WERI-Rb-1 (cell line): Measurements from ENCODE around the gene WEE1.

Experiments
- DNase-seq: peaks from one replicate; pipeline ENCODE4 v3.0.0-alpha.2; 2020
- H3K27ac ChIP-seq: fragments of 250-450 bp; sonication (Bioruptor Pico); 2 replicates; pipeline ENCODE4 v1.5.1; 2020; ENCODE audit warnings: mild to moderate bottlenecking, moderate library complexity
- H3K27me3 ChIP-seq: fragments of 250-450 bp; sonication (Bioruptor Pico); 2 replicates; pipeline ENCODE4 v1.5.1; 2021; ENCODE audit warnings: mild to moderate bottlenecking, low read depth, moderate library complexity; ENCODE audit not compliant: insufficient read depth, severe bottlenecking
- H3K36me3 ChIP-seq: fragments of 250-450 bp; sonication (Bioruptor Pico); 2 replicates; pipeline ENCODE4 v1.5.1; 2020; ENCODE audit warnings: mild to moderate bottlenecking, moderate library complexity
- H3K4me3 ChIP-seq: 2 replicates; pipeline ENCODE4 v1.5.1; 2011; ENCODE audit warnings: low read depth, mild to moderate bottlenecking, control low read depth, low read length
- H3K9me3 ChIP-seq: fragments of 250-450 bp; sonication (Bioruptor Pico); 2 replicates; pipeline ENCODE4 v1.5.1; 2021; ENCODE audit warnings: mild to moderate bottlenecking, moderate library complexity; ENCODE audit not compliant: severe bottlenecking
- TF ChIP-seq, protein P1 (sequence below): IDR thresholded peaks from 2 replicates; pipeline ENCODE4 v1.5.1; 2011; ENCODE audit warnings: low read depth, mild to moderate bottlenecking, control low read depth, inconsistent platforms, low read length

WEE1 gene

DNA sequence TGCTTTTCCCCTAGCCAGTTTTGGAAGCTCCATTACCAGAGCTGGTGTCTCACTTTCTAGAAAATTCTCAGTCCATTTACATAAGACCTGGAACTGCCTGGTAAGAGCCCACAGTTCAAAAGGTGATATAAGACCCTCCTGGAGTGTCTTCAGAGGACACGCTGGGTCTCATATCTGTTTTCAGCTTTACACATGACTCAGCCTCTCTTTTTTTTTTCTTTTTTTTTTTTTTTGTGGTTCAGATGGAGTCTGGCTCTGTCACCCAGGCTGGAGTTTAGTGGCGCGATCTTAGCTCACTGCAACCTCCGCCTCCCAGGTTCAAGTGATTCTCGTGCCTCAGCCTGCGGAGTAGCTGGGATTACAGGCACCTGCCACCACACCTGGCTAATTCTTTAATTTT lies 30.7 kb downstream of the WEE1 start:
- DNase-seq, result no peak
- no peaks in the 10 kb centered on the region for H3K36me3 ChIP-seq
- no peaks in the 10 kb centered on the region for H3K9me3 ChIP-seq
- no peaks in the 10 kb centered on the region for H3K27me3 ChIP-seq
- H3K27ac ChIP-seq, result no peak overlapping the region
- no peak overlapping the region for H3K4me3 ChIP-seq
- TF ChIP-seq, protein P1, sequence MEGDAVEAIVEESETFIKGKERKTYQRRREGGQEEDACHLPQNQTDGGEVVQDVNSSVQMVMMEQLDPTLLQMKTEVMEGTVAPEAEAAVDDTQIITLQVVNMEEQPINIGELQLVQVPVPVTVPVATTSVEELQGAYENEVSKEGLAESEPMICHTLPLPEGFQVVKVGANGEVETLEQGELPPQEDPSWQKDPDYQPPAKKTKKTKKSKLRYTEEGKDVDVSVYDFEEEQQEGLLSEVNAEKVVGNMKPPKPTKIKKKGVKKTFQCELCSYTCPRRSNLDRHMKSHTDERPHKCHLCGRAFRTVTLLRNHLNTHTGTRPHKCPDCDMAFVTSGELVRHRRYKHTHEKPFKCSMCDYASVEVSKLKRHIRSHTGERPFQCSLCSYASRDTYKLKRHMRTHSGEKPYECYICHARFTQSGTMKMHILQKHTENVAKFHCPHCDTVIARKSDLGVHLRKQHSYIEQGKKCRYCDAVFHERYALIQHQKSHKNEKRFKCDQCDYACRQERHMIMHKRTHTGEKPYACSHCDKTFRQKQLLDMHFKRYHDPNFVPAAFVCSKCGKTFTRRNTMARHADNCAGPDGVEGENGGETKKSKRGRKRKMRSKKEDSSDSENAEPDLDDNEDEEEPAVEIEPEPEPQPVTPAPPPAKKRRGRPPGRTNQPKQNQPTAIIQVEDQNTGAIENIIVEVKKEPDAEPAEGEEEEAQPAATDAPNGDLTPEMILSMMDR, result no peak

DNA sequence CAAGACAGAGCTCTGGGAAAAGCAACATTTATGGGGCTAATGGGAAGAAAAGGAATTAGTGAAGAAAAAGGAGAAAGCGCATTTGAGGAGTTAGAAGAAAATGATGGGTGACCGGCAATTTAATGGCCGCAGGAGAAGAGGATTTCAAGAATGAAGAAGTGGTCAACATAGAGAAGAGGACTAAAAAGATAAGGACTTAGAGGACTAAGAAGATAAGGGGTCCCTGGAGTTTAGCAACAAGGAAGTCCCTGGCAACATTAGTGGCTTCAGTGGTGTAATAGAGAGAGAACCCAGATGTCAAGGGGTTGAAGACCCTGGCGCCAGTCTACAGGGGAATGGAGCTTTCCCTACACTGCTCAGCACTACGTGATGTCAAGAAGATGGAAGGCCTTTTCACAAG lies 32.3 kb downstream of the WEE1 start:
- 0 out of 2 replicates have a peak overlapping the region, but pooled peaks have one; percentile 30 for H3K27ac ChIP-seq
- DNase-seq, result no peak
- H3K27me3 ChIP-seq, result no peaks in the 10 kb centered on the region
- no peaks in the 10 kb centered on the region for H3K36me3 ChIP-seq
- H3K4me3 ChIP-seq, result no peak overlapping the region
- H3K9me3 ChIP-seq, result no peaks in the 10 kb centered on the region
- TF ChIP-seq, protein P1, result no peak

DNA sequence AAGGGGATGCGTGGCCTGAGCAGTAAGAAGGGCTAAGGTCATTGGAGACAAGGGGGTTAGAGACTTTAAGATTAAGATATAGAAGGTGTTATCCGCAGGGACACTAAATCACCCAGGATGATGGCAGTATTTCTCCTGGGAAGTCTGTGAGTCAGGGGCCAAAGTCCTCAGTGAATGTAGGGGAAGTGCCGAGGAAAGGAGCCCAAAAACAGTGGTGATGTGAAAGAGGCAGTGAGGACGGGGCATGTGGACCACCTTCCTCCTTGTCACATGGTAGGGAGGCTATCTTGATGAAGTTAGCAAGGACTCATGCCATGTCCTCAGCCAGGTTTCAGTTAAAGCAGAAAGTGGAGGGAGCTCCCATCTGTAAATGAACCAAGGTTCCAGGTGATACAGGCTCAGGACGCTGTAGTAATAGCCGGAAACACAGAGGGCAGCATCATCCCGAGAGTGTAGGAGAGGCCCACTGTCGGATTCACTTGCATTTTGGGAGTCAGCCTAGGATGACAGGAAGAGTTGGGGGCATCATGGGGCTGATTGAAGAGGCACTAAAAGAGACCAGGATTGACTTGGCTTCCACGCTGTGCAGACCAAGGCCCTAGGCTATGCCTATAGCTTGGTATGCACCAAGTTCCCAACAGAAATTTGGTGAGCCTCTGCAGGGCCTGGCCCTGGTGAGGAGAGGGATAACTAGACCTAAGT lies 33.5 kb downstream of the WEE1 start:
- peak; percentile 65 for DNase-seq
- Histone ChIP-seq H3K27ac (peak overlapping the region; percentile 62), H3K4me3 (no peak overlapping the region), H3K9me3 (no peaks in the 10 kb centered on the region), H3K27me3 (no peaks in the 10 kb centered on the region), H3K36me3 (no peaks in the 10 kb centered on the region)
- TF ChIP-seq, protein P1, result peak; percentile 57; the same call in 1 of the 2 replicates

DNA sequence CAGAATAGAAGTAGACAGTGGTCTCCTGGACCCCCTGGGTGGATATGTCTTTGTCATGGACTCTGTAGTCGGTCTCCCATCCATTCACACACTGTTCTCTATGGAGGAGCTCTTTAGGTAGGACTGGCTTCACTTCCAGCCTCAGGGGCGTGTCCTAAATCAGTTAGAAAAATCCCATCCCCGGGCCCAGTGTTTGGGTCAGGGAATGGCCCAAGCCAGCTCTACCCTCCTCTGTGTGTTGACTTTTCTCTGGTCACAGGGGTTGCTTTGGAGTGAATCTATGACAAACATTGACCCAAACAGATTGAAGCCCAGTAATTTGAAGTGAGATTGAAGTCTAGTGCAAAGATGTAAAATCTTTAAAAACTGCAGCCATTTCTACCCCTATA lies 34.0 kb downstream of the WEE1 start:
- no peaks in the 10 kb centered on the region for H3K36me3 ChIP-seq
- H3K4me3 ChIP-seq, result no peak overlapping the region
- DNase-seq, result no peak
- H3K27ac ChIP-seq, result no peak overlapping the region
- no peaks in the 10 kb centered on the region for H3K9me3 ChIP-seq
- H3K27me3 ChIP-seq, result no peaks in the 10 kb centered on the region
- TF ChIP-seq, protein P1, result no peak

DNA sequence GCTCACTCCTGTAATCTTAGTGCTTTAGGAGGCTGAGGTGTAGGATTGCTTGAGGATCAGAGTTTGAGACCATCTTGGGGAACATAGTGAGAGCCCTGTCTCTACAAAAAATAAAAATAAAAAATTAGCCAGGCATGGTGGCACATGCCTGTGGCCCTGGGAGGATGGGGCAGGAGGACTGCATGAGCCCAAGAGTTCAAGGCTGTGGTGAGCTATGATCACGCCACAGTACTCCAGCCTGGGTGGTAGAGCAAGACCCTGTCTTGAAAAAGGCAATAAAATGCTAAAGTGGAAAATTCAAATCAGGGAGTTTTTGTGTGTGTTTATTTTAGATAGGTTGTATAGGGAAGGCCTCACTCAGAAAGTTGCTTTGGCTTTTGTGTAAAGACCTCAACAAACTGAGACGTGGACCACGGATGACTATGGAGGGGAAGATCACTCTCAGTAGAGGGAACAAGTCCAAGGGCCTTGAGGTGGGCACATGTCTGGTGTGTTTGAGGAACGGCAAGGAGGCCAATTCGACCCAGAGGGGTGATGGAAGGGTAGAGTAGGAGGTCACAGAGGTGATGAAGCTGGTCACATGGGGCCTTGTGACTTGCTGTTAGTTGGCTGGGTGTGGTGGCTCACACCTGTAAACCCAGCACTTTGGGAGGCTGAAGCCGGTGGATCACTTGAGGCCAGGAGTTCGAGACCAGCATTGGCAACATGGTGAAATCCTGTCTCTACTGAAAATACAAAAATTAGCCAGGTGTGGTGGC lies 35.7 kb downstream of the WEE1 start:
- no peaks in the 10 kb centered on the region for H3K27me3 ChIP-seq
- H3K36me3 ChIP-seq, result no peaks in the 10 kb centered on the region
- H3K9me3 ChIP-seq, result no peaks in the 10 kb centered on the region
- TF ChIP-seq, protein P1, result no peak
- H3K4me3 ChIP-seq, result no peak overlapping the region
- no peak overlapping the region for H3K27ac ChIP-seq
- no peak for DNase-seq
